Activated CD4-positive, alpha-beta T cell treated with anti-CD3 and anti-CD28 coated beads, Interleukin-2, amount 50 U/mL, for 4 hours (primary cell): ENCODE results near the gene C14orf132.

Experiments
- DNase-seq, 2 experiments: peaks; one replicate each; pipeline ENCODE4 v3.0.0-alpha.2; 2020

C14orf132 gene

DNA sequence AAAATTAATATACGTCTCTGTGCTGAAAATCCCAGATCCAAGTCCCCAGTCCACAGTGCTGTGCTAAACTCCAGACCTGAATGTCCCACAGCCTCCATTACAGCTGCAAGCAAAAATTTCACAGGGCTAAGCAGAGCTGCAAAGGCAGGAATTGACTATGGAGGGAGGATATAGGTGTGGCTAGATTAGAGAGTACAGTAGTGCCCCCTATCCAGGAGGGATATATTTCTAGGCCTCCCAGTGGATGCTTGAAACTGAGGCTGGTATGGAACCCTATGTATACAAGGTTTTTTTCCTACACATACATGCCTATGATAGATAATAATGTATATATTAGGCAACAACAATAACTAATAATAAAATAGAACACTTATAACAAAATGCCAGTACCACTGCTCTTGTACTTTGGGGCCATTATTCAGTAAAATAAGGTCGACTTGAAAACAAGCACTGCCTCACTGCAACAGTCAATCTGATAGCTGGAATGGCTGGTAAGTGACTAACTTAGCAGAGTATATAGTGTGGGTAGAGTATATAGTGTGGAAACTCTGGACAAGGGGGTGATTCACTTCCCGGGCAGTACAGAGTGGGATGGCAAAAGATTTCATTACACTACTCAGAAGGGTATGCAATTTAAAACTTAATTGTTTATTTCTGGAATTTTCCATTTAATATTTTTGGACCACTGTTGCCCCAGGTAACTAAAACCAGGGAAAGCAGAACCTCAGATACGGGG is 82.7 kb downstream of the C14orf132 start:
- no peak for DNase-seq

DNA sequence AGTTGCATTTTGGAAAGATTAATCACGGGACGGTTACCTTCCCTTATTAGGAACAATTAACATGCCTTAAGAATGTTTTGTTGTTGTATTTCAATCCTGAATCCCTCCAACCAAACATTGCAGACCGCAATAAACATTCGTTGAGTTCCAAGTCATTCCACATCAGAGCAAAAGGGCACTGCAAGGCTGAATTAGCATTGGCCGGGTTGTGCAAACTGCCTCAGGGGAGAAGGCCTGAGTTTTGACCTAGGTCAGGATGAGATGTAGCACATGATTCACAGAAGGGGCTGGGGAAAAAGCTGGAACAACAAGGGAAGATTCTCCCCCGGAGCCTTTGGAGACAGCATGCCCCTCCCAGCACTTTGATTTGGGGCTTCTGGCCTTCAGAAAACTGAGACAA is 83.3 kb downstream of the C14orf132 start:
- no peak for DNase-seq

DNA sequence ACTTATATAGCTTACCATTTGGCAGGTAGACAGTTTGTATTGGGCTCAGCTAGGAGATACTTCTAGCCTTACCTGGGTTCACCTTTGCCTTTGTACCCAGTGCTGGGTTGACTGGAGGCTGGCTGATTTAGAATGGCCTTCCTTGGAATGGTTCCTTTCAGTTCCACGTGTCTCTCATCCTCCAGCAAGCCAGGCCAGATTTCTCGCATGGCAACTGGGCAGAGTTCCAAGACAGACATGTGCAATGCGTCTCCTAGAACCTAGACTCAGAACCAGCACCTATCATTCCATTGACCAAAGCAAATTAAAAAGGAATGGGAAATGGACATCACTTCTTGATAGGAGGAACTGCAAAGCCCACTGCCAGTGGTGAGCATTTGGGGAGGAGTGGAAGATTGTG is 86.4 kb downstream of the C14orf132 start:
- DNase-seq, result no peak

DNA sequence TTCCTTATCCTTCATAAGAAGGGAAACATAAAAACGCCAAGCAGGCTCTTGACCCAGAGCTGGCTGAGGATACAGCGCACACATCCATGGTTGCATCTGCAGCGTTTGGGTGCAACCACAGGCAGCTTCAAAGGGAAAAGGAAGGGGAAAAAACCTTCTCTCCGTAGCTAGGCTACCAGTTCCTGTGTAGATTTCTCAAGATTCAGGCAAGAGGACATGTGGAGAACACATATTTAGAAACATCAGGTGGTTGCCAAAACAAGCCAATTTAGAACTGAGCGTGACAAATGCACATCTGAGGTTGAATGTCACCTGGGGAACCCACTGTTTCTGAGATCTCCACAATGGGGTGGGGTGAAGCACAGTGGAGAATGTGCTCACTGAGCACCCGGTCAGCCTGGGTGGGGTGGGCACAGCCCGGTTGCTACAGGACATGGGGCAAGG is 87.2 kb downstream of the C14orf132 start:
- no peak for DNase-seq

GRCh38 chr14:96126783-96127271 is 87.7 kb downstream of the C14orf132 start:
- DNase-seq, result no peak

- no peak for DNase-seq
Observed at GRCh38 chr14:96129128-96129736, 90.1 kb downstream of the C14orf132 start.

DNA sequence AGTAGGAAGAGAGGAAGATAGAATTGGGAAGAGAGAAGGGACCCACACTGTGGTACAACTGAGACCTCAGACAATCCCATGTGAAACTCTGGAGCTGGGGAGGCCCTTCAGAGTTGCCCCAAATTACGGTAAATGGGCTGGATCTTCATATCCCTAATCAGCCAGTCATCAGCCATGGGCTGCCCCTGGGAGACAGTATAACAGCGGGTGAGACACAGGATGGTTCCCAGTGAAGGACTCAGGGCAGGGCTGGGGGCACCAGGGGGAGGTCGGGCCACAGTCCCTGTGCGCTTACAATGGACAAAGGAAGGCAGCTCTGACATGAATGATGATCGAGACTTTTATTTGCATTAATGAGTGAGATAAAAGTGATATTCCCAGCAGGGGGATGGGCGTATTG is 91.2 kb downstream of the C14orf132 start:
- DNase-seq, result no peak

DNA sequence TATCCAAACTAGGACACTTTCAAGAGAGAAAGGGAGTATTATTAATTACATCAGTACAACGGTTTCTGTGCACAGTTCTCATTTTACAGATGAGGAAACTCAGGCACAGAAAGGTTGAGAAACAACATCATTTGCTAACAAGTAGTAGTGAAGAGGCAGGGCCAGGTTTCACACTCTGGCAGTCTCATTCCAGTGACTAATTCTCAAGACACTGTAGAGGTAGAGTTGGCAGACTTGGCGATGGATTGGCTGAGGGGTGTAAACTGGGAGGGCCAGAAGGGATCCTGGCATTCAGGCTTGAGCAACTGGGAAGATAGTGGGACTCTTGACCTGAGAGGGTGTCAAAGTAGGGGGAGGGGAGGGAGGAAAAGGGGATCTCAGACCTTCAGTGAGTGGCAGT is 91.7 kb downstream of the C14orf132 start:
- DNase-seq, result no peak

- DNase-seq, result no peak
Observed at GRCh38 chr14:96131836-96132235, 92.7 kb downstream of the C14orf132 start.

DNA sequence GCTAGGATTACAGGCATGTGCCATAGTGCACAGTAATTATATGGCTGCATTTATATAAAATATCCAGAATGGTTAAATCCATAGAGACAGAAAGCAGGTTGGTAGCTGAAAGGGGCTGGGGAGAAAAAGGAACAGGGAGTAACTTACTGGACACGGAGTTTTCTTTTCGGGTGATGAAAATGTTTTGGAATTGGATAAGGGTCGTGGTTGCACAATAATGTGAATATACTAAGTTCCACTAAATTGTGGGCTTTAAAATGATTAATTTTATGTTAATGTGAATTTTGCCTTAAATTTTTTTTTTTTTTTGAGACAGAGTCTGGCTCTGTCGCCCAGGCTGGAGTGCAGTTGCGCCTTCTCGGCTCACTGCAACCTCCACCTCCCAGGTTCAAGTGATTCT is 95.3 kb downstream of the C14orf132 start:
- DNase-seq, result no peak

GRCh38 chr14:96135285-96135684 is 96.1 kb downstream of the C14orf132 start:
- DNase-seq, result no peak

GRCh38 chr14:96136371-96137005 is 97.3 kb downstream of the C14orf132 start:
- no peak for DNase-seq

DNA sequence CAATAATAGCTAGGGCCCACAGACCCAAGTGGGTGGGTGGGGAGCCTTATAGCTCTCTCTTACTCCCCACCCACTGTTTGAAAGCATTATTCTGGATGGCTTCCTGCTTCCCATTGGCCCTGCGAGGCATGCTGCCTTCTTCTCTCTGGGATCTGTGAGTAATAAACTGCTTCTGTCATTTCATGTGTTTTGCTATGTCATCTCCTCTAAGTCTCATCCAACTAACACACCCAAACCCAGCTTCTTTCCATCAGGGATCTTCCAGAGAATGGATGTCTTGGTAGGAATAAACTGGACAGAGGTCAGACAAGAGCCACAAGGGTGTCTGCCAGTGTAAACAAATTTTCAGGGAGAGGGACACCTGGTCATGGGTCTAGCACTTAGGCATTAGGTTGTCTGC is 99.1 kb downstream of the C14orf132 start:
- DNase-seq, result no peak

DNA sequence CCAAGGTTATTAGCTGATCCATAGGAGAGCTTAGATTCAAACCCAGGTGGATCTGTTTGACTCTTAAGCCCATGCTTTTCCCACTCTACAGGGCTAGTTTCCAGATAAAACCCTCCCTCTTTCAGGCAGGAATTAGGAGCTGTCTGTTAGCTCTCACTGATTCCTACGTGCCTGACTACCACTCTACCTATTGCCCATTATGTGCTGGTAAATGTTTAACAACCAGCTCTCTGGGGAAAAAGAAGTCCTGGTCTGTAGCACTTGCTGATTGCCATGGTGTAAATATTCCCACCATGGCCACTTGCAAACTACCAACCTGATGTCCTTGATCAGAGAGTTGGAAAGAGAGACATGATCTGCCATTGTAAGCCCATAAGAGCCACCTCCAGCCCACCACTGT is 100.0 kb downstream of the C14orf132 start:
- DNase-seq, result no peak

DNA sequence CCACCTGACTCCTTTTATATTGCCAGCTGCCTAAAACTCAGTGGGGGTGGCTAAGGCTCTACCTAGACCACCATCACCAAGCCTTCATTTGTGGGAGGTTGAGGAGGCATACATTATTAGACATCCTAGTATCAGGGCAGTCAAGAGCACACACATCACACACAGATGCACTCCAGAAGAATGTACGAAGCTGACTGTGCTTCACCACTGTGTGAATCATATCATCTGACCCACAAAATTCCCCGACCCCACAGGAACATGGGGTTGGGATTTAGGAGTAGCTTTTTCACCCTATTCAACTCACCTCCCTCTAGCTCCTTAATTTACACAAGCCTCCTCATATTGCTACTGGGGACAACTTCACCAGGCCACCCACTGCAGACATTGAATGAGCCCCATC is 100.7 kb downstream of the C14orf132 start:
- no peak for DNase-seq

DNA sequence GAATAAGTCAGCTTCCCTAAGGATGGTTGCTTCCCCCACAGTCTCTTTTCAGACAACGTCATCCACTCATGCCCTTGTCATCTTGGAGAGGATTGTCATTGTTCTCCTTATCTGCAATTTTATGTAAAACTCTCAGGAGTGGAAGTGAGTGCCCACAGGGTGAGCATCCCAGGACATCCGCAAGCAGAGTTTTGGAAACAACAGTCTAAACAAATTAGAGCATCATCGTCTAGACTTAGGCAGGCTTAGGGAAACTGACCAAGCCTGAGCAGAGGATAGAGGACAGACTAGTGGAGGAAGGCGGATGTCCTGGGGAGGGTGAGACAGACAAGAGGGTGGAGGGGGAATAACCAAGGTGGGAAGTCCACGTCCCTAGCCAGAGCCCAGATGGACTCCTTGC is 101.8 kb downstream of the C14orf132 start:
- no peak for DNase-seq
